SHP77 (cell line): ENCODE results near the gene TMEM40.
"Not testable (repeated sequence)": the region's sequence is repeated elsewhere in the genome, so short reads cannot be mapped to it uniquely, and the experiment has no call there.

Experiments
- DNase-seq, 2 experiments: peaks; one replicate each; lab custom pipeline; 2025; lab: John Stamatoyannopoulos, UW

Gene TMEM40

GRCh38 chr3:12716605-12717151 lies 42.4 kb downstream of the TMEM40 start:
- no peak for DNase-seq

GRCh38 chr3:12714278-12714677 lies 44.8 kb downstream of the TMEM40 start:
- DNase-seq: no peak

- DNase-seq: no peak
These were observed 49.0 kb downstream of the TMEM40 start for GRCh38 chr3:12710062-12710461.

- no peak for DNase-seq
These were observed 49.7 kb downstream of the TMEM40 start for GRCh38 chr3:12709334-12709733.

- no peak for DNase-seq
These were observed 50.4 kb downstream of the TMEM40 start for GRCh38 chr3:12708584-12709192.

- no peak for DNase-seq
These were observed 51.6 kb downstream of the TMEM40 start for GRCh38 chr3:12707449-12707848.

GRCh38 chr3:12706504-12707253 lies 52.4 kb downstream of the TMEM40 start:
- peak; percentile 74 to 78 for DNase-seq

GRCh38 chr3:12705981-12706380 lies 53.1 kb downstream of the TMEM40 start:
- DNase-seq: no peak

- no peak for DNase-seq
These were observed 53.6 kb downstream of the TMEM40 start for GRCh38 chr3:12705374-12705926.

GRCh38 chr3:12702501-12702900 lies 56.6 kb downstream of the TMEM40 start:
- DNase-seq: no peak

- not testable (repeated sequence) for DNase-seq
These were observed 57.5 kb downstream of the TMEM40 start for GRCh38 chr3:12701601-12702000.

GRCh38 chr3:12700800-12701199 lies 58.3 kb downstream of the TMEM40 start:
- DNase-seq: no peak

GRCh38 chr3:12695916-12696315 lies 63.1 kb downstream of the TMEM40 start:
- no peak for DNase-seq

GRCh38 chr3:12695112-12695511 lies 63.9 kb downstream of the TMEM40 start:
- no peak for DNase-seq

GRCh38 chr3:12692444-12692843 lies 66.6 kb downstream of the TMEM40 start:
- no peak for DNase-seq

- no peak for DNase-seq
These were observed 68.9 kb downstream of the TMEM40 start for GRCh38 chr3:12689997-12690711.

- no peak for DNase-seq
These were observed 71.1 kb downstream of the TMEM40 start for GRCh38 chr3:12687948-12688347.

GRCh38 chr3:12686096-12686495 lies 73.0 kb downstream of the TMEM40 start:
- no peak for DNase-seq
